Lung (tissue), 12 donors: ENCODE results near the gene GPR137B. TPM values are rescaled to one million over a fixed set of nuclear protein-coding genes. Genes with fewer than 3 reads are reported as not detected.

Experiments
- ATAC-seq: fragments of 200-7000 bp; cut with Tn5 transposase; one replicate; pipeline ENCODE4 v1.9.1; 2020; ENCODE audit warnings: moderate number of reproducible peaks; ENCODE audit not compliant: insufficient read depth, low FRiP score
- DNase-seq, 3 donors: peaks; one replicate each; pipeline ENCODE4 v3.0.0-alpha.2; 2013 to 2017
- H3K27ac ChIP-seq, 2 donors: one replicate each; pipeline ENCODE4 v1.5.1; 2013; ENCODE audit warnings: mild to moderate bottlenecking in 2 of 2, moderate library complexity in 2 of 2, control low read depth in 1 of 2, inconsistent platforms in 1 of 2, low read depth in 1 of 2, low read length in 1 of 2
- H3K27me3 ChIP-seq, 3 donors: one replicate each; pipeline ENCODE4 v1.5.1; 2013; ENCODE audit warnings: low read length in 2 of 3; ENCODE audit not compliant: control insufficient read depth in 3 of 3, insufficient read depth in 3 of 3
- H3K36me3 ChIP-seq, 4 donors: one replicate each; pipeline ENCODE4 v1.5.1; 2013; ENCODE audit warnings: low read length in 4 of 4, mild to moderate bottlenecking in 1 of 4, moderate library complexity in 1 of 4; ENCODE audit not compliant: control insufficient read depth in 4 of 4, insufficient read depth in 4 of 4
- H3K4me1 ChIP-seq, 5 donors: one replicate each; pipeline ENCODE4 v1.5.1; 2013; ENCODE audit warnings: low read length in 5 of 5, mild to moderate bottlenecking in 2 of 5, moderate library complexity in 1 of 5; ENCODE audit not compliant: control insufficient read depth in 5 of 5, insufficient read depth in 5 of 5
- H3K4me3 ChIP-seq: one replicate; pipeline ENCODE4 v1.5.1; 2013; ENCODE audit warnings: mild to moderate bottlenecking, control low read depth, moderate library complexity
- H3K9ac ChIP-seq, 2 donors: one replicate each; pipeline ENCODE4 v1.5.1; 2013; ENCODE audit warnings: low read length in 2 of 2, control low read depth in 1 of 2; ENCODE audit not compliant: insufficient read depth in 1 of 2
- H3K9me3 ChIP-seq, 4 donors: one replicate each; pipeline ENCODE4 v1.5.1; 2013; ENCODE audit warnings: low read length in 3 of 4, mild to moderate bottlenecking in 1 of 4, moderate library complexity in 1 of 4; ENCODE audit not compliant: control insufficient read depth in 4 of 4, insufficient read depth in 3 of 4
- CTCF ChIP-seq: IDR thresholded peaks from 2 replicates; pipeline ENCODE4 v1.5.1; 2012; ENCODE audit warnings: mild to moderate bottlenecking; ENCODE audit errors: control extremely low read depth, extremely low read depth
- WGBS, 2 donors: extraction: QIAGEN DNeasy Blood & Tissue Kit; methylation state at CpG; one replicate each; pipeline ENCODE4 v1.1.7; 2013; 5-methylcytosine and 5-hydroxymethylcytosine counted together
- polyA plus RNA-seq, 2 donors: library from polyadenylated mRNA; stranded (reverse); fragments of 200-250 nt; gene quantifications; one replicate each; pipeline ENCODE4 v1.2.1, GENCODE V29; 2013
- total RNA-seq, 2 donors: library from RNA; depleted of rRNA in 1 of 2; stranded (reverse); fragments of >200 nt in 1 of 2; gene quantifications; one replicate each; pipeline ENCODE4 v1.2.1, GENCODE V29; 2014 to 2021
- donor health status: control.
- donor health status: control.
- donor health status: Bipolar disorder and iron deficiency.
- donor health status: healthy.
- donor health status: DM: yes; HTN: yes; CAD: no.

Gene GPR137B
- total and polyA plus RNA-seq, 4 donors: 7.0 to 31.0 (median 19.1) TPM

- Histone ChIP-seq H3K4me3 (no peak overlapping the region), H3K9me3 (peaks cover 0 to 6% (median 3%) of the 10 kb centered on the region in 4 donors), H3K27me3 (no peaks in the 10 kb centered on the region), H3K9ac (no peak overlapping the region), H3K4me1 (peaks cover 0 to 3% (median 0%) of the 10 kb centered on the region in 5 donors), H3K27ac (no peak overlapping the region), H3K36me3 (no peaks in the 10 kb centered on the region)
- no peak for ATAC-seq
- 88 to 93% methylated on average over 1 of the region's 1 CpG for WGBS, 2 donors
- TF ChIP-seq CTCF: no peak
- no peak for DNase-seq
These were observed 44.1 kb upstream of the GPR137B start for GRCh38 chr1:236098267-236098666.

- no peak for TF ChIP-seq CTCF
- 66 to 74% methylated on average over 12 of the region's 12 CpGs for WGBS, 2 donors
- ATAC-seq: no peak
- Histone ChIP-seq H3K9me3 (peaks cover 0 to 6% (median 3%) of the 10 kb centered on the region in 4 donors), H3K27ac (no peak overlapping the region), H3K9ac (no peak overlapping the region), H3K36me3 (no peaks in the 10 kb centered on the region), H3K27me3 (no peaks in the 10 kb centered on the region), H3K4me3 (no peak overlapping the region), H3K4me1 (peaks cover 0 to 3% (median 0%) of the 10 kb centered on the region in 5 donors)
- DNase-seq: no peak
These were observed 42.9 kb upstream of the GPR137B start for GRCh38 chr1:236099355-236099974.

GRCh38 chr1:236100799-236101198 lies 41.5 kb upstream of the GPR137B start:
- no peak overlapping the region for H3K9ac ChIP-seq
- no peak for TF ChIP-seq CTCF
- no peaks in the 10 kb centered on the region for H3K27me3 ChIP-seq
- peaks cover 0 to 10% (median 3%) of the 10 kb centered on the region in 4 donors for H3K9me3 ChIP-seq
- H3K36me3 ChIP-seq: no peaks in the 10 kb centered on the region
- H3K27ac ChIP-seq: no peak overlapping the region
- peaks cover 0 to 3% (median 0%) of the 10 kb centered on the region in 5 donors for H3K4me1 ChIP-seq
- WGBS, 2 donors: 94 to 95% methylated on average over 15 of the region's 15 CpGs
- DNase-seq (no peak), ATAC-seq (no peak)
- H3K4me3 ChIP-seq: no peak overlapping the region
